Endothelial cell of umbilical vein (primary cell): ENCODE data around the gene PADI1. TPM values are rescaled to one million over a fixed set of nuclear protein-coding genes. Genes with fewer than 3 reads are reported as not detected.

Source experiments
- BruUV-seq: library from RNA; stranded (reverse); fragments of 400-500 nt; replicated peaks from 2 replicates; lab custom pipeline; 2021; lab: Mats Ljungman, UMichigan
- CTCF ChIA-PET: fragments of 300-600, 350-600 bp; sonication (Branson Sonifier 250); formaldehyde crosslinking; loops from one replicate; lab custom pipeline; 2021; ENCODE audit warnings: antibody characterized with exemption, inconsistent platforms; lab: Charles Lee
- POLR2A ChIA-PET: fragments of 300-600, 350-600 bp; sonication (Branson Sonifier 250); formaldehyde crosslinking; loops from one replicate; lab custom pipeline; 2021; ENCODE audit warnings: antibody characterized with exemption, inconsistent platforms; lab: Charles Lee
- DNase-seq: peaks from one replicate; pipeline ENCODE4 v3.0.0-alpha.2; 2011; ENCODE audit warnings: low read depth, low spot score
- FAIRE-seq: peaks from 2 replicates; lab custom pipeline; 2011; peaks lifted over from hg19 to GRCh38; lab: Jason Lieb, UNC
- H2AFZ ChIP-seq: 2 replicates; pipeline ENCODE4 v1.6.0; 2012; ENCODE audit warnings: low read depth, low read length, control low read depth, inconsistent platforms
- H3K27ac ChIP-seq: 2 replicates; pipeline ENCODE4 v1.5.1; 2011; ENCODE audit warnings: low read depth, mild to moderate bottlenecking, control low read depth, low read length, moderate library complexity; ENCODE audit not compliant: insufficient read depth
- H3K27me3 ChIP-seq, 2 experiments: 2 replicates each; pipeline versions ENCODE4 v1.6.0 to v1.6.1; 2011; ENCODE audit warnings: low read length in 2 of 2, mixed read lengths in 1 of 2; ENCODE audit not compliant: control insufficient read depth in 2 of 2, insufficient read depth in 2 of 2
- H3K36me3 ChIP-seq, 2 experiments: 2 replicates in 1 of 2; 3 replicates in 1 of 2; pipeline ENCODE4 v1.5.1; 2011; ENCODE audit warnings: low read length in 2 of 2, mild to moderate bottlenecking in 1 of 2, moderate library complexity in 1 of 2; ENCODE audit not compliant: control insufficient read depth in 2 of 2, insufficient read depth in 2 of 2; ENCODE audit errors: extremely low read depth in 1 of 2
- H3K4me1 ChIP-seq: 3 replicates; pipeline ENCODE4 v1.5.1; 2011; ENCODE audit warnings: mild to moderate bottlenecking, low read length; ENCODE audit not compliant: control insufficient read depth, insufficient read depth; ENCODE audit errors: extremely low read depth
- H3K4me2 ChIP-seq: 2 replicates; pipeline ENCODE4 v1.6.1; 2011; ENCODE audit warnings: low read length, control low read depth, mixed read lengths; ENCODE audit not compliant: insufficient read depth
- H3K4me3 ChIP-seq, 3 experiments: fragments of 200-600 bp in 1 of 3; sonication (generic), shearing (Covaris generic) in 1 of 3; replicated peaks in 1 of 3; 2 replicates each; pipeline ENCODE4 v1.5.1; 2011 to 2016; ENCODE audit warnings: control low read depth in 3 of 3, low read length in 3 of 3, mild to moderate bottlenecking in 2 of 3, inconsistent platforms in 1 of 3, low read depth in 1 of 3, moderate library complexity in 1 of 3; ENCODE audit not compliant: insufficient read depth in 1 of 3
- H3K79me2 ChIP-seq: 2 replicates; pipeline ENCODE4 v1.6.0; 2012; ENCODE audit warnings: low read length, inconsistent platforms; ENCODE audit not compliant: control insufficient read depth, insufficient read depth
- H3K9ac ChIP-seq: replicated peaks from 2 replicates; pipeline ENCODE3; 2011; ENCODE audit warnings: low read length, control low read depth; ENCODE audit not compliant: insufficient read depth; ENCODE audit errors: extremely low read depth
- H3K9me1 ChIP-seq: replicated peaks from 3 replicates; pipeline ENCODE4 v1.6.0; 2011; ENCODE audit warnings: mild to moderate bottlenecking, low read length; ENCODE audit not compliant: control insufficient read depth, insufficient read depth; ENCODE audit errors: extremely low read depth
- H3K9me3 ChIP-seq: replicated peaks from 2 replicates; pipeline ENCODE4 v1.5.1; 2012; ENCODE audit warnings: low read length, inconsistent platforms; ENCODE audit not compliant: control insufficient read depth, insufficient read depth
- H4K20me1 ChIP-seq: replicated peaks from 2 replicates; pipeline ENCODE3; 2011; ENCODE audit warnings: mild to moderate bottlenecking, low read length; ENCODE audit not compliant: control insufficient read depth, insufficient read depth; ENCODE audit errors: extremely low read depth
- EZH2 ChIP-seq: IDR thresholded peaks from 2 replicates; pipeline ENCODE4 v1.6.1; 2012; ENCODE audit warnings: borderline replicate concordance, low read depth, mild to moderate bottlenecking, moderate library complexity, low read length, inconsistent platforms; ENCODE audit not compliant: severe bottlenecking
- FOS ChIP-seq: IDR thresholded peaks from 2 replicates; pipeline ENCODE4 v1.6.1; 2011; ENCODE audit warnings: mild to moderate bottlenecking, low read length, moderate library complexity, borderline replicate concordance; ENCODE audit not compliant: insufficient read depth
- GATA2 ChIP-seq: IDR thresholded peaks from 2 replicates; pipeline ENCODE4 v1.7.0; 2011; ENCODE audit warnings: low read depth, mild to moderate bottlenecking, moderate library complexity, mixed read lengths, low read length; ENCODE audit not compliant: insufficient read length, insufficient read depth
- JUN ChIP-seq: IDR thresholded peaks from 2 replicates; pipeline ENCODE4 v1.6.1; 2011; ENCODE audit warnings: borderline replicate concordance, low read depth; ENCODE audit not compliant: insufficient read length, insufficient read depth
- MYC ChIP-seq: IDR thresholded peaks from one replicate; pipeline ENCODE4 v1.6.1; 2011; ENCODE audit warnings: mild to moderate bottlenecking, low read depth, low read length
- POLR2A ChIP-seq: IDR thresholded peaks from 2 replicates; pipeline ENCODE4 v1.6.1; 2012; ENCODE audit warnings: low read depth, mild to moderate bottlenecking, control low read depth, low read length
- POLR2AphosphoS5 ChIP-seq: IDR thresholded peaks from 2 replicates; pipeline ENCODE4 v1.6.1; 2012; ENCODE audit warnings: low read depth, mild to moderate bottlenecking, control low read depth, low read length, moderate library complexity; ENCODE audit not compliant: insufficient read depth
- dilution Hi-C: fragments of 300-500 bp; cut with MboI; formaldehyde crosslinking; loops from one replicate; pipeline ENCODE4 v1.15.0; 2019; ENCODE audit warnings: low sequenced_read_pairs; ENCODE audit not compliant: extremely low pct_ligation_motif_present
- intact Hi-C: fragments of 100-400 bp; cut with micrococcal nuclease; formaldehyde crosslinking; loops from one replicate; pipeline ENCODE4 v1.10.0; 2022
- polyA plus RNA-seq, 4 experiments: library from polyadenylated mRNA; depleted of rRNA in 3 of 4; stranded (reverse) in 3 of 4; unstranded in 1 of 4; fragments of >200 nt; gene quantifications; 2 replicates each; pipeline versions ENCODE4 v1.2.1 to v1.2.3, GENCODE V29; 2011 to 2012; ENCODE audit warnings: missing spikeins in 1 of 4
- total RNA-seq: library from RNA; stranded (reverse); gene quantifications from 2 replicates; pipeline ENCODE4 v1.2.3, GENCODE V29; 2021
- TF ChIP-seq, protein P1 (sequence below), 2 donors: IDR thresholded peaks; 1 replicate in 1 of 2; 2 replicates in 1 of 2; pipeline ENCODE4 v1.5.1; 2011; ENCODE audit warnings: low read length in 2 of 2, mild to moderate bottlenecking in 2 of 2, moderate library complexity in 2 of 2, control low read depth in 1 of 2, inconsistent platforms in 1 of 2, low read depth in 1 of 2; ENCODE audit not compliant: insufficient read depth in 1 of 2; ENCODE audit errors: extremely low read depth in 1 of 2
- TF ChIP-seq, protein P2 (sequence below): IDR thresholded peaks from 2 replicates; pipeline ENCODE4 v1.6.1; 2011; ENCODE audit not compliant: insufficient read depth, insufficient read length

Gene PADI1
- total and polyA plus RNA-seq, 2 donors (not counting 3 experiments of a cell fraction or from before 2014, with no cell fraction given): 0.01 TPM; not detected in 1

DNA sequence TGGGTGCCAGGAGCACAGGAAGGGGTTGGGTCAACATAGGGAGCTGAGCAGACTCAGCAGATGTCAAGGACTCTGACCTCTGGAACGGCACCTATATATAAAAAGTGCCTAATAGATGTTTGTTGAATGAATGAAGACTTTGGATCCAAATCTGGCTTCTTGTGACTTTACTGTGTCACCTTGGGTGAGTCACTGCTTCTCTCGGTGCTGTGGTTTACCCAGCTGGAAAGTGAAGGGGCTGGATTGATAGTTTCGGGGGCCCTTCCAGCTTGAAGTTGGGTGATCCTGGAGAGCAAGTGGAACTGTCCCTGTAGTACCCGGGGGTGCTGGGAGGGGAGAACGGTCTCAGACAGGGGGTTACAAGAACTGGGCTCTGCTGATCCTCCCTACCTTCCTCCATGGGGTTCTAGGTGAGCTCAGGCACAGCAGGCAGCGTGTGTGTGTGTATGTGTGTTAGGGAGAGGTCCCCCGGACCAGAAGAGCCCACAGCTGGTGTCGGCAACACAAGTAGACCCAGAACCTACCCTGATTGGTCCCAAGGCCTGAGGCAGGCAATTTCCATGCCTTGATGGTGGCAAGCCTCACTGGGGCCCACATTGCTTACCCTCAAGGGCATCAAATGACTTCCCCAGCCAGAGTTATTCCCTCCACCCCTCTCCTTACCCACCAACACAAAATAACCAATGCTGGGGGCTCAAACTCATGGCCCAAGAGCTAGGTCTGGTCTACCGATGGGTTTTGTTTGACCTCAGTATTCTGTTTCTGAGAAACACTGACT lies 5.5 kb upstream of the PADI1 start:
- TF ChIP-seq, protein P1, sequence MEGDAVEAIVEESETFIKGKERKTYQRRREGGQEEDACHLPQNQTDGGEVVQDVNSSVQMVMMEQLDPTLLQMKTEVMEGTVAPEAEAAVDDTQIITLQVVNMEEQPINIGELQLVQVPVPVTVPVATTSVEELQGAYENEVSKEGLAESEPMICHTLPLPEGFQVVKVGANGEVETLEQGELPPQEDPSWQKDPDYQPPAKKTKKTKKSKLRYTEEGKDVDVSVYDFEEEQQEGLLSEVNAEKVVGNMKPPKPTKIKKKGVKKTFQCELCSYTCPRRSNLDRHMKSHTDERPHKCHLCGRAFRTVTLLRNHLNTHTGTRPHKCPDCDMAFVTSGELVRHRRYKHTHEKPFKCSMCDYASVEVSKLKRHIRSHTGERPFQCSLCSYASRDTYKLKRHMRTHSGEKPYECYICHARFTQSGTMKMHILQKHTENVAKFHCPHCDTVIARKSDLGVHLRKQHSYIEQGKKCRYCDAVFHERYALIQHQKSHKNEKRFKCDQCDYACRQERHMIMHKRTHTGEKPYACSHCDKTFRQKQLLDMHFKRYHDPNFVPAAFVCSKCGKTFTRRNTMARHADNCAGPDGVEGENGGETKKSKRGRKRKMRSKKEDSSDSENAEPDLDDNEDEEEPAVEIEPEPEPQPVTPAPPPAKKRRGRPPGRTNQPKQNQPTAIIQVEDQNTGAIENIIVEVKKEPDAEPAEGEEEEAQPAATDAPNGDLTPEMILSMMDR (IDR thresholded peaks at IDR 0.05; ENCODE audit: extremely low read depth in 1 of 2, insufficient read depth in 1 of 2, low read depth in 1 of 2, low read length in 2 of 2): no peak
- no peak for TF ChIP-seq JUN
- TF ChIP-seq EZH2: no peak
- TF ChIP-seq POLR2A: no peak
- TF ChIP-seq GATA2: no peak
- TF ChIP-seq FOS: no peak
- TF ChIP-seq, protein P2, sequence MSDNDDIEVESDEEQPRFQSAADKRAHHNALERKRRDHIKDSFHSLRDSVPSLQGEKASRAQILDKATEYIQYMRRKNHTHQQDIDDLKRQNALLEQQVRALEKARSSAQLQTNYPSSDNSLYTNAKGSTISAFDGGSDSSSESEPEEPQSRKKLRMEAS: no peak
- TF ChIP-seq MYC: no peak
- TF ChIP-seq POLR2AphosphoS5: no peak
- H4K20me1 ChIP-seq: no peaks in the 10 kb centered on the region
- CTCF ChIA-PET: interaction anchor here (0.8 to 1.1 kb wide), 2 partner anchors 14 to 74 kb away, joined by 3 read pairs; no protein-coding TSS in a partner anchor
- H3K9ac ChIP-seq: no peak overlapping the region
- H3K9me3 ChIP-seq: no peaks in the 10 kb centered on the region
- H3K36me3 ChIP-seq: no peaks in the 10 kb centered on the region
- H3K4me2 ChIP-seq: no peak overlapping the region
- no peaks in the 10 kb centered on the region for H3K27me3 ChIP-seq
- POLR2A ChIA-PET: no interaction called here
- H3K4me3 ChIP-seq: no peak overlapping the region
- H3K79me2 ChIP-seq: no peaks in the 10 kb centered on the region
- no peak overlapping the region for H3K27ac ChIP-seq
- H2AFZ ChIP-seq: no peak overlapping the region
- H3K4me1 ChIP-seq: no peaks in the 10 kb centered on the region
- no peak for FAIRE-seq
- dilution Hi-C loops (no loop called here), intact Hi-C loops (no loop called here)
- no peaks in the 10 kb centered on the region for H3K9me1 ChIP-seq
- no TSS peak for BruUV-seq
- DNase-seq: no peak
